Stimulated activated CD4-positive, alpha-beta T cell treated with anti-CD3 and anti-CD28 coated beads, Interleukin-15, amount 100 ng/mL, for 48 hours (primary cell): ENCODE data around the gene LAMTOR1.
A peak's percentile ranks its signal among the peaks of the same experiment; 100 is the strongest.

Experiments used
- DNase-seq, 2 donors: peaks; one replicate each; pipeline ENCODE4 v3.0.0-alpha.2; 2020; ENCODE audit warnings: low read depth in 2 of 2

Gene LAMTOR1

DNA sequence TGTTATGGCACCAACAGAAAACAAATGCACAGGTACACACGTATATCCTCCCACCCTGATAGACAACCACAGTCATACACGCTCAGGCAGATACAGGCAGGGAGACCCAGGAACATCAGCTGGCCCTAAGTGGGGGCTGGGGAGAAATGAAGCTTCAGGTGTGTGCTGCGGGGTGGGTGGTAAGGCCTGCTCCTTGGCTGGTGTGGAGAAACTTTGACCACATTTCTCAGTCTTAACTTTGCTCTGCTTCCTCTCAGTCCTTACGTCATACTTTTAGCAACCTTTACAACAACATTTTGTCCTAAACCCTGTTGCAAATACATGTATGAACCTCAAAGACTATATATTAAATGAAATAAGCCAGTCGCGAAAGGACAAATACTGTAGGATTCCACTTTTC is 16.1 kb upstream of the LAMTOR1 start:
- DNase-seq = no peak

DNA sequence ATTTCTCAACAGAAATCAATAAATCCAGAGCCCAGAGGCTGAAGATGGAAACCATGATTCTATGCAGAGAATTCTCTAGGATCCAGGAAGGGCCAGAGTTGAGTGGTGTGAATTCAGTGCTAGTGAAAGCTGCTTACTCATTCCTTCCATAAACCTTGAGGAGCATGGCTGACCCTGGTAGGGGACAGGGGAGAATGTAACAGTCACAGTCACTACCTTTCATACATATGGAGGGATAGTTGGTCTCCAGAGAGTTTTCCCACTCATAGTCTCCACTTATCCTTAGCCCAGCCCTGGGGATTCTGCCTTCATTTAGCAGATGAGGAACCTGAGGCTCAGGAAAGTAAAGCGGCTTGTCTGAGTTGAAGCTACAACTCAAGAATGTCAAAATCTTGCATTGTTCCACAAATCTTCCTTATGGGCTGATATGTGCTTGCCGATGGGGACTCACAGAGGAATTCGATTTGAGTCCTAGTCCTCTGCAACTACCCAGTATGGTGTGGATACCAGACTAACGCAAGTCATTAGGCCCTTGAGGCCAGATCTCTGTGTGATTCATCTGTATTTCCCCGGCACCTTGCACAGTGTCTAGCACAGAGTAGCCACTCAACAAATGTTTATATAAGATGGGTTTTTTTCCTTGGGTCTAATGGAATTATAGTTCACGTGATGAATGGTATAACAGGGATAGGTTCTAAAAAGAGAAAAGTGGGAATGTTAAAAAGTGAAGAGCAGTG is 13.1 kb upstream of the LAMTOR1 start:
- DNase-seq = no peak

DNA sequence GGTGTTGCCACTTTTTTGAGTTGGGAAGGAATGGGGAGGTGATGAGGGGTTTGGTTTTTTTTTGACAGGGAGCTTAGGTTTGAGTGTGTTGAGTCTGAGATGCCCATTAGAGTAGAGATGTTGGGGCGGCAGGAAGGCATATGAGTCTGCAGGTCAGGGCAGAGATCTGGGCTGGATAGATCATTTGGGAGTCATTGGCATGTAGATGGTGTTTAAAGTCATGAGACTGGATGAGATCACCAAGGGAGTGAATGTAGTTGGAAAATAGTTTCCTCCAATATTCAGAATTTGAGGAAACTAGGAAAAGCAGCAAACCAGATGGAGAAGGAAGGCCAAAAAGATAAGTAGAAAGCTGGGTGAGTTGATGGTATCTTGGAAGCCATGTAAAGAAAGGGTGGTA is 11.5 kb upstream of the LAMTOR1 start:
- DNase-seq = no peak

GRCh38 chr11:72112978-72113808 is 10.1 kb upstream of the LAMTOR1 start:
- no peak for DNase-seq

GRCh38 chr11:72112143-72112977 is 9.3 kb upstream of the LAMTOR1 start, which contains the start of gene ANAPC15:
Gene ANAPC15 (minus strand): TSS chr11:72112695. CDS start chr11:72111276, 1,419 bp downstream.
- peak; percentile 99 for DNase-seq

GRCh38 chr11:72111300-72112142 is 8.4 kb upstream of the LAMTOR1 start:
- no peak for DNase-seq

GRCh38 chr11:72105888-72106287 is 2.8 kb upstream of the LAMTOR1 start, which contains the start of gene TOMT:
Gene TOMT (plus strand): TSS chr11:72105924. CDS start chr11:72105952, 28 bp downstream.
- DNase-seq = no peak

DNA sequence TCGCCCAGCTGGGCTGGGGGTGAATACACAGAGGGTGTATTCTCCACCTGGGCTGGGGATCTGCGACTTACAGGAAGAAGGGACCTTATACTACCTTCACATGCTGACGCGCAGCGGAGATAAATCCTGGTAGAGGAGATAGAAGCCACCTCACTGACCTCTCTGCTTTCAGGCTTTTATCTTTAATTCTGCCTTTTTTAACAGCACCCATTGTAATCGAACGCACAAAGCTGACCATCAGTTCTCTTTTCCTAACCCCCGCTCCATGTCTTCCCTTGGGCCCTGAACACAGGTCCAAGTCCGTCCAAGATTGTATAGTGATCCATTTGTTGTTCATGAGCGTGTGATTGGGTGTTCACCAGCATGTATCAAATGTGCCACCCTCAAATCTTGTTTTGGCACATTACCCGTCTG is 664 bp upstream of the LAMTOR1 start:
- no peak for DNase-seq

DNA sequence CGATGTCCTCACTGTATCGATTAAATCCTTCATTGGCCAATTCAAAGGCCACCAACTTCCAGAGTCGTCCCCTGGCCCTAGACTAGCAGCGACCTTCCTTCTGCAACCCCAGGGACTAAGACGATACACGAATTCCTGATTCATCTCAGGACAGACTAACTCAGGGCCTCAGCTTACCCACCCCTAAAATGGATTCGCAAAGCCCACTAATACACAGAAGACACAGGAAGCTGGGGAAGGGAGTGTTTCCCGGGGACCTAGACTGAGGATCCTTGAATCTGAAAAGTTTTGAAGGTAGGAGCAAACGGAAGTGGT is 509 bp downstream of the LAMTOR1 start:
- no peak for DNase-seq

DNA sequence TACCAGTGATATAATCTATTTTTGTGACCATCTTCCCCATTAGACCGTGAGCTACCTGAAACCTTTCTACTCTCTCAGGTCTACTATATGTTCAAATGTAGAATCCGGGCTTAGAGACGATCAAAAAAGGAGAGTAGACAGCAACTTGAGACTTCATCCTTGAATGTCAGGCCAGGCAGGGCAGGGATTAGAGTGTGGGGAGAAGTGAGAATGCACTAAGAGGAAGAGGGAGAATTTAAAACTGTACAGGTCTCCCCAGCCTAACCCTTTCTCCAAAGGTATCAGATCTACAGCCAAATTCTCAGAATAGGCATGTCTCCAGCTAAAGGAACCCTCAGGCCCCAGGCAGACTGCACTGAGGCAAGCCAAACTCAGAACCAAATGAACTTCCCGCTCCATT is 935 bp downstream of the LAMTOR1 start:
- no peak for DNase-seq

GRCh38 chr11:72100462-72100861 is 2.6 kb downstream of the LAMTOR1 start:
- DNase-seq = no peak

DNA sequence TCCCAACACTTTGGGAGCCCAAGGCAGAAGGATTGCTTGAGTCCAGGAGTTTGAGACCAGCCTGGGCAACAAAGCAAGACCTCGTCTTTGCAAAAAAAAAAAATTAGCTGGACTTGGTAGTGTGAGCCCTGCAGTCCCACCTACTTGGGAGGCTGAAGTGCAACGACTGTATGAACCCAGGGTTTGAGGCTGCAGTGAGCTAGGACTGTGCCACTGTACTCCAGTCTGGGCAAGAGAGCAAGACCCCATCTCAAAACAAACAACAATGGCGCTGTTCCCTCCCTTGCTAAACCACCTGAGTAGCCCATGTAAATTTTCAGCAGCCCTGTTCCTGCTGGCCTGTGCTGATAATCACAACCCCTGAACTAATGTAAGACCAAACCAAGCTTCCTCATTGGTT is 3.1 kb downstream of the LAMTOR1 start:
- DNase-seq = no peak

GRCh38 chr11:72098741-72099140 is 4.4 kb downstream of the LAMTOR1 start:
- no peak for DNase-seq

- DNase-seq = peak; percentile 36 to 49
Measured at GRCh38 chr11:72091292-72091691, 11.8 kb downstream of the LAMTOR1 start.

DNA sequence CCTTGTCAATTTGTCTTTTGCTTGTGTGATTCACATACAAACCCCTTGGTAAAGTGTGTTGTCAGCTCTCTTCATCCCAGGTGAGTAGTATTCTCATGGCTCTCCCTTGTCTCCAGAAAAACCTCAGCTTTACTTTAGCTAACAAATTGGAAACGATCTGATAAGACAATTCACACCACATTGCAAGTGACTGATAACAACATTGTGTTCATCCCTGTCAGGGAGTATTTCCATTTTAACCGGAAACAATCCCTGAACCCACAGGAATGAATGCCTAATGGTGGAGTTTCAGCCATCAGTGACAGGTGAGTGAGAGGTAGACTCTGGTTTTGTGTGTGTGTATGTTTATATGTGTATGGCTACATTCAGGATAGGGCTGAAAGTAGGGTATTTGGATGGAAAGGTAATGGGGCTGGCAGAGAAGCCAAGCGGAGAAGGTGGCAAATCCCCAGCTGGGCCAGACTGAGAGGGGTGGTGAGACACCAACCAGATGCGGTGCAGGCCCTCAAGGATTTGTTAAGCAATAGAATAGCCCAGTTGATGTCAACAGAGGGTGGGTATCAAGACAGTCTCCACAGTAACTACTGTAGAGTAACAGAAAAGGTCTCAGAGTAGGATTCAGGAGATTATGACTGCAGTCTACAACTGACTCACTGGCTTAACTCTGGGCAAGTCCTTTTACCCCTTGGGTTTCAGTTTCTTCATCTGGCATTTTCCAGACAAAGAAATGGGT is 14.9 kb downstream of the LAMTOR1 start:
- DNase-seq = no peak

DNA sequence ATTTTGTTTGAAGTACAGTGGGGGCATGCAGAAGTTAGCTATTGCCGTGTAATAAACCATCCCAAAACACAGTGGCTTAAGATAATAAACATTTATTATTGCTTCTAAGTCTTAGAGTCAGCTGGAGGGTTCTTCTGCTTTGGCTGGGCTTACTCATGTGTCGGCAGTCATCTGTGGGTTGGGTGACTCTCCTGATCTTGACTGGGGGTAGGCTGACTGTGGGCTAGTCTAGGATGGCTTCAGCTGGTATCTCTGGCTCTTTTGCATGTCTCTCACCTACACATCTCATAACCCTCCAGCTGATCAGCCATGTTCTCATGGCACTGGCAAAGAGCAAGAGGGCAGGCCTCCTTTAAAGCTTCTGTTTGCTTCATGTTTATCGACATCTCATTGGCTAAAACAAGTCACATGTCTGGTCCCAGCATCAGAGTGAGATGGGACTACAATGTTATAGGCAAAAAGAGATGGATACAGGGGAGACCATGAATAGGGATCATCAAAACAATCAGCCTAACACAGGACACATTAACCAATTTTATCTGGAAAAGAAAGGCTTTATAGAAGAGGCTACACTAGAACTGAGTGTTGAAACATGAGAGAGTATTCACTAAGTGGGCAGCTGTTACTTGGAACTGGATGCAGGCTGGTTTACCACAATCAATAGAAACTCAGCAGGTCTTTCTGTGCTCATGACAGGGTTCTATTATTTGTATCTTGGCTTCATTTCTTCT is 17.3 kb downstream of the LAMTOR1 start:
- no peak for DNase-seq

DNA sequence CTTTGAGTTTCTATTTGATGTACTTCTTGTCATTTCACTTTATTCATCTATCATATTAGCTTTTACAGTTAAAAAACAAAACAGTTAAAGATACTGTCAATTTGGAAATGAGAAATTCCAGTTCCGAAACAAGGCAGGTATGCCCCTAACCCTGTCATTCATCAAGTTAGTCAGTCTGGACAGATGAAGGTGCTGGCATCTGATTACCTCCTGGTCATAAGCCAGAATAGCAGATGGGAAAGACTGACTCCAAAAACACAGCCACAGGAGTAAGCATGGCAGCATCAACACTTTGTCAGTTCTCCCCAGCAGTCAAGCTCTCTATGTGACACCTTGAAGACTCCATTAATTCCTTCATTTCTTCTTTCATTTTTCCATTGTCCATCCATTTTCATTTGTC is 18.1 kb downstream of the LAMTOR1 start:
- DNase-seq = no peak

- no peak for DNase-seq
Measured at GRCh38 chr11:72084076-72084475, 19.0 kb downstream of the LAMTOR1 start.

- no peak for DNase-seq
Measured at GRCh38 chr11:72083414-72083813, 19.7 kb downstream of the LAMTOR1 start.
